HG02588 (cell line): ENCODE measurements around the gene DDAH2.

Experiments
- ATAC-seq: cut with Tn5 transposase; IDR thresholded peaks from one replicate; pipeline ENCODE4 v1.9.1; 2021; ENCODE audit warnings: mild to moderate bottlenecking, moderate library complexity; ENCODE audit not compliant: unreplicated experiment

DDAH2 gene

DNA sequence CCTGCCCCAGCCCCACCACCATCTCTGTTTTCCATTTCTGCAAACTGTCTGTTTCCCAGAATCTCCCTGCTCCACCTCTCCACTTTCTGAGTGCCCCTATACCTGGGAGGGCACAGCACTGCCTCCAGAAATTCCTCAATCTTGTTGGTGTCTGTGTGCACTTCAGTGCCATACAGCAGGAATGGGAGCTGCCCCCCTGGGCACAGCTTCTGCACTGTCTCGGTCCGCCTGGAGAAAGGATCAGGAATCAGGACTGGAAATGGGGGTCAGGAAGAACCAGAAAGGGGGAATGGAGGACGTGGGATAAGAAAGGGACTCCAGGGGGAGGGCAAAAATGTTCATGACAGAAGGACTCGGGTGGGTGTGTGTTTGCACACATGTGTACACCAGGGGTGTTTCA, 4.6 kb upstream of the DDAH2 start:
- no peak for ATAC-seq

DNA sequence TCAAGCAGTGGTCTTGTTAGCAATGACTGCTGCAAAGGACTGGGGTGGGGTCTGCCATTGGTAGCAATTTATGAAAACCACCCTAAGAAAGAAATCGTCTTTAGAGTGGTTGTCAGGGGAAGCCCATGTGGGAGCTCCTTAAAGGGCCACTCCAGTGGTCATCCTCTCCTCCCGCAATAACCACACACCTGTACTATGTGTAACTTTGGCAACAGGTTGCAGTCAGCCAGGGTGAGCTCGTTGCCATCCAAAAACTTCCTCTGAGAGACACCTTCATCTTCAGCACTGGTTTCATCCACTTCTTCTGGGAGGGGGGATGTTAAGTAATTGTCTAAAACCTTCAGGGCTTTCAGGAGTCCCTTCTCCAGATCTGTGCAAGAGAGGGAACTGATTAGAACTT, 2.9 kb upstream of the DDAH2 start:
- ATAC-seq: no peak

GRCh38 chr6:31730631-31731086, 1.6 kb upstream of the DDAH2 start:
- no peak for ATAC-seq

DNA sequence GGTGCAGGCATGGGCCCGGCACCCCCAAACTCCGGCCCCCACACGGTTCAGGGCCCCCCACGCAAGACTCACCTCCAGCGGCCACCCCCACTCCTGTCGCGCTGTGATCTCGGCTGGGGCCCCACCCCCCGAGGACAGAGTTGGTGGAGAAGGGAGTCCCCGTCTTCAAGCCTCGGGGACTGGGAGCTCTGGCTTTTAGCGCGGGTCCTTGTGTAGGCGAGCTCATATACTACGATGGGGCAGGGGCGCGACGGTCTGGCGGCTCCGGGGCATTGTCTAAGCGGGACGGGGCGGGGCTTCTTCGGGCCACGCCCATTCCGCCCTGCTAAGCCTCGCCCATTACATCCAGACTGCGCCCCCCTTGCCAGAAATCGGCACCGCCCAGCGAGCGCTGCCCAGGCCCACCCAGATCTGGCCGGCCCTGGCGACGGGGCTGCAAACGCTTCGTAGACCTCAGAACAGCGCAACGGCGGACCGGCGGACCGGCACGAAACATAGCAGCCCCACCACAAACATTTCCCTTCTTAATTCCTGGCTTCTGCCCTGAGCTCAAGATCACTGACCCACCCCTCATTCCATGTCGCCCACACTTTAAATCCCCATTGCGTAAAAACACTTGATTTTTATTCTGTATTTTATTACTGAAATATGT, 1.0 kb upstream of the DDAH2 start:
- no peak for ATAC-seq

DNA sequence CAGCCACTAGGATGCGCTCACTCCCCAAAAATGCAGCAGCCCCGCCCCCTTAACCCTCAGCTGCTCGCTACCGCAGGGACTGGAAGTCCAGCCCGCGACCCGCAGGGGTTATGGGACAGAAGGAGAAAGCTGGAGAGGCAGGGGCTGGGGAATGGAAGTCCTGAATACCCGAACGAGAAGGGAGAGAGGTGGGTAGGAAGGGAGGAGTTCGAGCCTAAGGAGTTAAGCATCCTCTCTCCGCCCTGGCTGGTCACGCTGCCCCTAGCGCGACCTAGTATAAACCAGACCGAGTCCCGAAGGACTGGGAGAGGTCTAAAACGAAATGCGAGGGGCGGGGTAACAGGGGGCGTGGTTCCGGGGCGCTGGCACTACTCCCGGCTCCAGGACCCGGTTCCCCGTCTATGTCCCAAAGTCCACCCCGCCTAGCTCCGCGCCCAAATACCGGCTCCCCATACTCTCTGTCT, 448 bp upstream of the DDAH2 start:
- ATAC-seq: no peak

DNA sequence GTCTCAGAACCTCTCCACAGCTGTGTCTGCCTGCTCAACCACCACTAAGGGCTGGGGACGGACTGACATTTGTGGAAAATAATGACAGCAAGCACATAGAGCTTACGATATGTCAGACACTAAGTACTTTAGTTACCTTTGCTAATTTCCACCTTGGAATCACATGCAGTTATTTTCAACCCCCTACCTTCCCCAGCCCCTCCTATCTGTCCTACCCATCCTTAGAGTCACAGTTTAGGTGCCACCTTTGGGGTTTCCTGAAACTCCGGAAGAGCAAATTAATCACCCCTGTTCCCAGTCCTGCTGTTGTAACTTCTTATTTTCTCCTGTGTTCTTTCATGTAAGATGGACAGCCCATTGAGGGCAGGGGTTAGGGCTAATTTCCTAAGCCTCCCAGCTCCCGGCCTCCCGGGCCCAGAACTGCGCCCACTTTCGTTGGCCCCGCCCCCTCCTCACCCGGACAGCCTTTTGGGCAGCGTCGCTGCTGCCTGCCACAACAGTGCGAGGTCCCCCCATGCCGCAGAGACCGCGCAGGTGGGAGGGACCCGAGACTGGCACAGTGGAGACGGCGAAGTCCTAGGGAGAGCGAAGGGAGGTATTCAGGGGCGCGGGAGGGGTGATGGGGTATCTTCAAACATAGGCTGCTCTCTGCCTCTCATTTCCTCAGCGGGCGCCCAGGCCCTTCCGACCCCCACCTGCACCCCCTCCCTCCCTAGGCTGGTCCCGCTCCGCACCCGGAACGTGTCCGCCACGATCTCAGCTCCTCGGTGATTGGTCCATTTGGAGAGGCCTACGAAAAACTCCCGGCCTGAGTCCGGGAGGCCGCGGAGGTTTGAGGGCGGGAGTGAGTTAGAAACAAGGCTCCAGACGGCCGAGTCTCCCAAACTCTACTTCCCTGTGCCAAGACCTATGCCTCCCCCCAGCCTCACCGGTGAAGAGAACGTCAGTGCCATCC, 1.1 kb downstream of the DDAH2 start:
- no peak for ATAC-seq

GRCh38 chr6:31727034-31727716, 1.9 kb downstream of the DDAH2 start:
- ATAC-seq: no peak

GRCh38 chr6:31725502-31726350, 3.4 kb downstream of the DDAH2 start:
- ATAC-seq: no peak

- no peak for ATAC-seq
Measured at GRCh38 chr6:31723980-31724691, 5.0 kb downstream of the DDAH2 start.

DNA sequence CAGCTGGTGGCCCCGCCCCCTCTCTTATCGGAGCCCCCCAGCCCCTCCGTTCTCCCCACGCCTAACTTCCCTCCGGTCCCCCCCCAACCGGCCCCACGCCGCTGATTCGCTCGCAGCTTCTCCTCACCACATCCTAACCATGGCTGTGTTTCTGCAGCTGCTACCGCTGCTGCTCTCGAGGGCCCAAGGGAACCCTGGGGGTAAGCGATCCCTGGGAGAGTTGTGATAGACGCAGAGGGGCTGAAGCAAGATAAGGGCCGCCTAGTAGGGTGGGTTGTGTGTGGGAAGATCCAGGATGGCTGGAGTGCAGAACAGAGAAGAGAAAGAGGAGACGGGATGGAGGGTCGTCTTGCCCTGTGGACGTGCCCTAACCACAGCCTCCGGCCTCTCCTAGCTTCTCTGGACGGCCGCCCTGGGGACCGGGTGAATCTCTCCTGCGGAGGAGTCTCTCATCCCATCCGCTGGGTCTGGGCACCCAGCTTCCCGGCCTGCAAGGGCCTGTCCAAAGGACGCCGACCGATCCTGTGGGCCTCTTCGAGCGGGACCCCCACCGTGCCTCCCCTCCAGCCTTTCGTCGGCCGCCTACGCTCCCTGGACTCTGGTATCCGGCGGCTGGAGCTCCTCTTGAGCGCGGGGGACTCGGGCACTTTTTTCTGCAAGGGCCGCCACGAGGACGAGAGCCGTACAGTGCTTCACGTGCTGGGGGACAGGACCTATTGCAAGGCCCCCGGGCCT, 5.7 kb downstream of the DDAH2 start, which contains the start of gene MPIG6B:
Gene MPIG6B, plus strand, starts transcription at position 129 of the 735 bp plus-strand sequence. Its CDS starts 11 bp downstream, at position 140.
- ATAC-seq: no peak

DNA sequence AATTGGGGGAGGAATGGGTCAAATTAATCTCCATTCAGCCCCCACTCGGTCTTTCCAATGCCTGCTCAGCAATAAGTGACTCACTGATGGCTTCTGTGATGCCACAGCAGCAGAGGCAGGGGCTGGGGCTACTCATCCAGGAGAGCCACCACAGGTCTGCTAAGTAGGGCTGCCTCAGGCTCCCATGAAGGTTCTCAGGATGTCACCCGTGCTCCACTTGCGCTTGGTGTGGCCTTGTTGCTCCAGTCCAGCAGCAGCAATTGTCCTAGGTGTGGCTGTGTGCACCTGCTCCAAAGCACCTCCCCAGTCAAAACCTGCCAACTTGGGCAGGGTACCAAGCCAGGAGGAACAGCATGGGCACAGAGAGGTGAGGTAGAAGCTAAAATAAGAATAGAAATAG, 6.9 kb downstream of the DDAH2 start:
- ATAC-seq: no peak

- no peak for ATAC-seq
Measured at GRCh38 chr6:31721351-31722020, 7.6 kb downstream of the DDAH2 start, which contains the start of gene LY6G6C. LY6G6C (minus strand) TSS chr6:31721746; CDS start chr6:31721679, 67 bp downstream.

DNA sequence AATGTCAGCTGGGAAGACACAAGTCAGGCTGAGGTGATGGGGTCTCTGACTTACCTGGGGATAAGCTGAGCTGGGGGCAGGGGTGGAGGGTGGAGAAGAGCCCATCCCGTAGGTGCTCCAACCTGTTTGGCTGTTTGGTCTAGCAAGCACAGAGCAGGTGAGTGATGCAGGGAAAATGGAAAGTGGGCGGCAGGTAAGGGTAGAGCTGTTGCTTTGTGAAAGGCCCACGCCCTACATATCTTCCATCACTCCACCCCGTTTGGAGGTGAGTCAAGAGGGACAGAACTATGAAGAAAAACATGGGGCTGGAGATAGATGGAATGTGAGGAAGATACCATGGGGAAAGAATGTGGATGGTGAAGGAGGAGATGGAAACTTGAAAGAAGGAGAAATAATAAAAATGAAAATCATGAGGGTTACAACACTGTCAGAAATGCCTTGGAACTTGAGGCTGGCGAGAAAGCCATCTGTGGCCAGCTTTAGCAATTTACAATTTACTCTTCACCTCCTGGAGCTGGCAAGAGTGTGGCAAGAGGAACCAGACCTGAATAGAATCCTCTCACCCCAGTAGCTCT, 8.8 kb downstream of the DDAH2 start:
- no peak for ATAC-seq

GRCh38 chr6:31719001-31719400, 10.1 kb downstream of the DDAH2 start:
- ATAC-seq: no peak

- no peak for ATAC-seq
Measured at GRCh38 chr6:31718265-31718664, 10.8 kb downstream of the DDAH2 start.

- ATAC-seq: no peak
Measured at GRCh38 chr6:31717499-31718222, 11.4 kb downstream of the DDAH2 start.
